A673 (cell line): ENCODE data around the gene SLC35G6.

Experiments used
- CTCF ChIP-seq: fragments of 300-800, 200-600 bp; sonication (generic); conservative IDR thresholded peaks from 2 replicates; pipeline ENCODE4 v1.5.1; 2017; ENCODE audit warnings: low read depth, mild to moderate bottlenecking, antibody characterized with exemption, low read length, moderate library complexity, mixed read lengths
- EZH2 ChIP-seq: fragments of 200-600 bp; sonication (generic); IDR thresholded peaks from 2 replicates; pipeline ENCODE4 v1.6.1; 2017; ENCODE audit warnings: borderline replicate concordance, low read depth, mild to moderate bottlenecking, mixed read lengths, antibody characterized with exemption, low read length; ENCODE audit not compliant: poor library complexity, severe bottlenecking

GRCh38 chr17:7467498-7467897, 13.7 kb upstream of the SLC35G6 start:
- TF ChIP-seq CTCF (no peak), EZH2 (no peak)
